Fibroblast of lung (primary cell): ENCODE measurements around the gene KCNJ5. TPM values are rescaled to one million over a fixed set of nuclear protein-coding genes. Genes with fewer than 3 reads are reported as not detected.

ENCODE experiments used
- DNase-seq, 2 donors: peaks; one replicate each; pipeline versions ENCODE4 v3.0.0 to v3.0.0-alpha.2; 2010; ENCODE audit warnings: low read depth in 2 of 2
- H2AFZ ChIP-seq: 2 replicates; pipeline ENCODE4 v1.5.1; 2012; ENCODE audit warnings: low read length, control low read depth, inconsistent platforms
- H3K27ac ChIP-seq: 2 replicates; pipeline ENCODE4 v1.5.1; 2011; ENCODE audit warnings: low read length, control low read depth; ENCODE audit not compliant: insufficient read depth
- H3K27me3 ChIP-seq: 2 replicates; pipeline ENCODE4 v1.5.1; 2011; ENCODE audit warnings: mild to moderate bottlenecking, low read length; ENCODE audit not compliant: control insufficient read depth, insufficient read depth
- H3K36me3 ChIP-seq: 2 replicates; pipeline ENCODE4 v1.5.1; 2011; ENCODE audit warnings: low read length; ENCODE audit not compliant: control insufficient read depth, insufficient read depth
- H3K4me1 ChIP-seq: 2 replicates; pipeline ENCODE4 v1.5.1; 2011; ENCODE audit warnings: low read length; ENCODE audit not compliant: control insufficient read depth, insufficient read depth; ENCODE audit errors: extremely low read depth
- H3K4me2 ChIP-seq: 2 replicates; pipeline ENCODE4 v1.5.1; 2011; ENCODE audit warnings: low read length, control low read depth; ENCODE audit not compliant: insufficient read depth; ENCODE audit errors: extremely low read depth
- H3K4me3 ChIP-seq, 4 experiments: fragments of 200-600 bp in 1 of 4; sonication (generic) in 1 of 4; replicated peaks in 1 of 4; 2 replicates each; pipeline ENCODE4 v1.5.1; 2011 to 2016; ENCODE audit warnings: low read length in 4 of 4, low read depth in 3 of 4, mild to moderate bottlenecking in 3 of 4, control low read depth in 2 of 4, inconsistent platforms in 1 of 4, mixed read lengths in 1 of 4; ENCODE audit not compliant: insufficient read depth in 1 of 4; ENCODE audit errors: control extremely low read depth in 1 of 4
- H3K79me2 ChIP-seq: 2 replicates; pipeline ENCODE4 v1.5.1; 2012; ENCODE audit warnings: mild to moderate bottlenecking, low read length, inconsistent platforms; ENCODE audit not compliant: control insufficient read depth, insufficient read depth
- H3K9ac ChIP-seq: 2 replicates; pipeline ENCODE4 v1.5.1; 2011; ENCODE audit warnings: mild to moderate bottlenecking, low read length, control low read depth; ENCODE audit not compliant: insufficient read depth
- H3K9me3 ChIP-seq: 2 replicates; pipeline ENCODE4 v1.5.1; 2012; ENCODE audit warnings: low read depth, low read length; ENCODE audit not compliant: control insufficient read depth, insufficient read depth
- H4K20me1 ChIP-seq: 2 replicates; pipeline ENCODE4 v1.5.1; 2011; ENCODE audit warnings: low read length; ENCODE audit not compliant: control insufficient read depth, insufficient read depth; ENCODE audit errors: extremely low read depth
- CTCF ChIP-seq, 2 donors: IDR thresholded peaks in 1 of 2; conservative IDR thresholded peaks in 1 of 2; 1 replicate in 1 of 2; 2 replicates in 1 of 2; pipeline ENCODE4 v1.5.1; 2011 to 2012; ENCODE audit warnings: low read length in 2 of 2, control low read depth in 1 of 2, inconsistent platforms in 1 of 2, low read depth in 1 of 2, mild to moderate bottlenecking in 1 of 2
- EZH2 ChIP-seq: IDR thresholded peaks from 2 replicates; pipeline ENCODE4 v1.5.1; 2012; ENCODE audit warnings: low read length, control low read depth, mild to moderate bottlenecking; ENCODE audit errors: missing control alignments
- polyA plus RNA-seq, 2 donors: library from polyadenylated mRNA; depleted of rRNA in 1 of 2; stranded (reverse) in 1 of 2; unstranded in 1 of 2; fragments of >200 nt; gene quantifications; 2 replicates each; pipeline ENCODE4 v1.2.1, GENCODE V29; 2011 to 2012; ENCODE audit warnings: missing spikeins in 1 of 2
- total RNA-seq: library from RNA; depleted of rRNA; stranded (reverse); fragments of >200 nt; gene quantifications from 2 replicates; pipeline ENCODE4 v1.2.1, GENCODE V29; 2014

KCNJ5 gene
- total and polyA plus RNA-seq, 2 donors (not counting 1 experiment from before 2014, with no cell fraction given) = 0.24 to 0.33 TPM

DNA sequence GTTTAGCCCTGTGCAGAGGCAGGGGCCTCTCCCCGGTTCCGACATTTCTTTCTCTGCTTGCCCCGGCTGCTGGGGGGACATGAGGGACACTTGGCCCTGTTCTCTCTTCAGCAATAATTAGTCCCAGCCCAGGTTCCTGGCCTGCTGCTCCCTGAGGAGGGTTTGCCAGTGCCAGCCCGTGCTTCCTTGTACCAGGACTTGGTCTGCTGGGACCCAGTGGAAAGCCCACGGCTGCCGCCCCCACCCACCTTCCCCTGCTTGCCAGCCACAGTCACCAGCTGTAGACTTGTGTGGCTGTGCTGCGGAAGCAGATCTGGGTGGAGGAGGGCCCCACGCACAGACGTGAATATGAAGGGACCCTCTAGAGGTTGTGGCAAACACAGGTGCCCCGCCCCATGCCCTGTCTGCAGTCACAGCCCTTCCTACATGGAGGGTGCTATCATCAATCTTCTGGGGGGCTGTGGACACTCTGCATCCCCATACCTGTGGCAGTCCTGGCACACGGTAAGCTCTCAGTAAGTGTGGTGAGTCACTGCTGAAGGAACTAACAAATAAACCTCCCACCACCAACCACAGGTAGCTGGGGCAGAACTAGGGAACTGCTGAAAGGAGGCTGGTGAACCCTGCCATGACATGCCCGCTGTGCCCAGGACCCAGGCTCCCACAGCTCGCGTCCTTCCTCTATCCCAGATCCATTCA, 50.6 kb downstream of the KCNJ5 start:
- H4K20me1 ChIP-seq = no peaks in the 10 kb centered on the region
- no peaks in the 10 kb centered on the region for H3K79me2 ChIP-seq
- H3K36me3 ChIP-seq = no peaks in the 10 kb centered on the region
- peaks cover 8% of the 10 kb centered on the region for H3K27me3 ChIP-seq
- H3K27ac ChIP-seq = no peak overlapping the region
- DNase-seq = no peak
- no peak overlapping the region for H3K4me3 ChIP-seq
- H3K9me3 ChIP-seq = no peaks in the 10 kb centered on the region
- TF ChIP-seq CTCF (conservative IDR thresholded peaks at IDR 0.05 in 1 of 2, IDR thresholded peaks at IDR 0.05 in 1 of 2; ENCODE audit: low read depth in 1 of 2, low read length in 2 of 2) (no peak), EZH2 (no peak)
- H3K4me1 ChIP-seq = no peaks in the 10 kb centered on the region
- no peak overlapping the region for H3K4me2 ChIP-seq
- no peak overlapping the region for H2AFZ ChIP-seq
- H3K9ac ChIP-seq = no peak overlapping the region

GRCh38 chr11:128942272-128942612, 51.1 kb downstream of the KCNJ5 start:
- Histone ChIP-seq H3K27ac (no peak overlapping the region), H3K4me3 (no peak overlapping the region), H3K4me2 (no peak overlapping the region), H2AFZ (no peak overlapping the region), H3K27me3 (peaks cover 8% of the 10 kb centered on the region), H3K4me1 (no peaks in the 10 kb centered on the region), H3K9me3 (no peaks in the 10 kb centered on the region), H3K9ac (no peak overlapping the region), H3K79me2 (no peaks in the 10 kb centered on the region), H3K36me3 (no peaks in the 10 kb centered on the region), H4K20me1 (no peaks in the 10 kb centered on the region)
- TF ChIP-seq CTCF (conservative IDR thresholded peaks at IDR 0.05 in 1 of 2, IDR thresholded peaks at IDR 0.05 in 1 of 2; ENCODE audit: low read depth in 1 of 2, low read length in 2 of 2) (no peak), EZH2 (no peak)
- no peak for DNase-seq

GRCh38 chr11:128942817-128943427, 51.8 kb downstream of the KCNJ5 start, which contains the start of gene TP53AIP1:
Gene TP53AIP1, minus strand, starts transcription at chr11:128942871. Its CDS starts 5,053 bp downstream, at chr11:128937818.
- no peaks in the 10 kb centered on the region for H3K79me2 ChIP-seq
- H3K27me3 ChIP-seq = peaks cover 8% of the 10 kb centered on the region
- H3K9ac ChIP-seq = no peak within 1 kb of the TSS
- H3K36me3 ChIP-seq = no peaks in the 10 kb centered on the region
- DNase-seq = no peak
- no peak within 1 kb of the TSS for H2AFZ ChIP-seq
- H3K4me3 ChIP-seq = no peak within 1 kb of the TSS
- H4K20me1 ChIP-seq = no peaks in the 10 kb centered on the region
- no peaks in the 10 kb centered on the region for H3K9me3 ChIP-seq
- no peaks in the 10 kb centered on the region for H3K4me1 ChIP-seq
- TF ChIP-seq CTCF (conservative IDR thresholded peaks at IDR 0.05 in 1 of 2, IDR thresholded peaks at IDR 0.05 in 1 of 2; ENCODE audit: low read depth in 1 of 2, low read length in 2 of 2) = no peak
- no peak for TF ChIP-seq EZH2
- no peak within 1 kb of the TSS for H3K4me2 ChIP-seq
- no peak within 1 kb of the TSS for H3K27ac ChIP-seq
